ENCODE measurements around the gene KDSR. TPM values are rescaled to one million over a fixed set of nuclear protein-coding genes. Genes with fewer than 3 reads are reported as not detected.

The KDSR gene
- total and polyA plus RNA-seq, 2 of the 13 experiments (the other 11 are each of a cell fraction or from before 2014, with no cell fraction given) = 10.4 to 20.9 TPM

GRCh38 chr18:63302636-63303405 lies 64.2 kb downstream of the KDSR start:
- no peak overlapping the region for H2AFZ ChIP-seq (ENCODE audit: low read length)
- no peaks in the 10 kb centered on the region for H3K79me2 ChIP-seq (ENCODE audit: insufficient read depth, low read length)
- TF ChIP-seq ZNF451 (CRISPR knock-in tag; IDR thresholded peaks at IDR 0.05) (no peak), JUNB (CRISPR knock-in tag; IDR thresholded peaks at IDR 0.05; ENCODE audit: borderline replicate concordance) (no peak), ZNF841 (CRISPR knock-in tag; IDR thresholded peaks at IDR 0.05; ENCODE audit: borderline replicate concordance) (no peak), RFX3 (CRISPR knock-in tag; IDR thresholded peaks at IDR 0.05) (no peak), HOMEZ (CRISPR knock-in tag; IDR thresholded peaks at IDR 0.05; ENCODE audit: low read depth) (no peak), ZXDC (CRISPR knock-in tag; IDR thresholded peaks at IDR 0.05) (no peak), NBN (conservative IDR thresholded peaks at IDR 0.05) (no peak)
- DNase-seq (ENCODE audit: low spot score) = no peak
- 7% methylated on average over 5 of the region's 5 CpGs for WGBS (ENCODE audit: low lambda C conversion rate)
- no peaks in the 10 kb centered on the region for H3K4me1 ChIP-seq (ENCODE audit: insufficient read depth, low read length)
- H3K4me3 ChIP-seq (replicated peaks in 1 of 3; ENCODE audit: insufficient read depth in 1 of 3, low read depth in 2 of 3, low read length in 3 of 3) = no peak overlapping the region
- no TSS peak for BruUV-seq (replicated peaks)
- no peak overlapping the region for H3K27ac ChIP-seq (ENCODE audit: extremely low read length, insufficient read depth, low read length)
- H3K4me2 ChIP-seq (ENCODE audit: low read depth, low read length) = no peak overlapping the region
- H4K20me1 ChIP-seq (ENCODE audit: insufficient read depth, low read length) = no peaks in the 10 kb centered on the region
- intact Hi-C loops (cut with micrococcal nuclease; ENCODE audit: unreplicated experiment) = no loop called here
- no peak overlapping the region for H3K9ac ChIP-seq (ENCODE audit: insufficient read depth, low read depth, low read length)
- ChIA-PET CTCF (ENCODE audit: low intra/inter-chr PET ratio, low total read pairs) (no interaction called here), POLR2A (no interaction called here)
- no peaks in the 10 kb centered on the region for H3K36me3 ChIP-seq (replicated peaks in 1 of 2; ENCODE audit: control insufficient read depth in 1 of 2, insufficient read depth in 2 of 2, low read length in 2 of 2)
- no peaks in the 10 kb centered on the region for H3K9me3 ChIP-seq (ENCODE audit: low read length)
- peaks cover 0 to 13% of the 10 kb centered on the region in 2 experiments; a peak in 2 of 5 replicates for H3K27me3 ChIP-seq (ENCODE audit: control insufficient read depth in 1 of 2, insufficient read depth in 2 of 2, low read length in 2 of 2)
- in situ Hi-C loops (cut with HindIII; ENCODE audit: extremely low pct_ligation_motif_present, low pct_unique_long_range_greater_than_20kb) = no loop called here
- no peak for FAIRE-seq
- ATAC-seq = no peak

All from HepG2 (cell line).